ENCODE data around the gene OR10H4.
"Not testable (repeated sequence)": the region's sequence is repeated elsewhere in the genome, so short reads cannot be mapped to it uniquely, and the experiment has no call there.

- TF ChIP-seq CTCF, EZH2phosphoT487 (IDR thresholded peaks at IDR 0.05): not testable (repeated sequence)
These were observed 23.2 kb downstream of the OR10H4 start for GRCh38 chr19:15972043-15972442.

Data from neural progenitor cell (in vitro differentiated cells).